Measurements from ENCODE around the gene TMEM9. TPM values are rescaled to one million over a fixed set of nuclear protein-coding genes. Genes with fewer than 3 reads are reported as not detected.

Gene TMEM9
- total and polyA plus RNA-seq, 2 donors (not counting 3 experiments of a cell fraction or from before 2014, with no cell fraction given) = 39.3 to 96.1 TPM

DNA sequence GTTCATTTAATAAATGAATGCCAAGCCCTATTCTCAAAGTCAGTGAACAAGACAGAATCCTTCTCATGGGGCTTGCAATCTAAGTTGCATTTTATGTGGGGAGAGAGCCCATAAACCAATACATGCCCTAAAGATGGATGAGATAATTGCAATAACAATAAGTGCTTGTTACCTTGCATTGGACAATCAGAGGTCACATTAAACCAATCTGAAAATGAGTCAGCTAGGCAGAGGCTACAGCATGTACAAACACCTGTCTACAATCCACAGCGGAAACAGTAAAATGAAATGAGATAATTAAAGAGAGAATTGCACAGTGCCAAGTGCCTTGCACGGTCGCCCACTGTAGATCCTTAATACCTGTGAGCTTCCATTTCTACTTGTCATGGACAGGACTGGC lies 28.9 kb upstream of the TMEM9 start:
- Histone ChIP-seq H3K27me3 (ENCODE audit: control insufficient read depth in 2 of 2, insufficient read depth in 2 of 2, low read length in 2 of 2) (peaks cover 6 to 22% of the 10 kb centered on the region in 2 experiments), H3K36me3 (ENCODE audit: control insufficient read depth in 2 of 2, extremely low read depth in 1 of 2, insufficient read depth in 2 of 2, low read length in 2 of 2) (no peaks in the 10 kb centered on the region), H3K9me1 (replicated peaks; ENCODE audit: control insufficient read depth, extremely low read depth, insufficient read depth, low read length) (no peaks in the 10 kb centered on the region), H3K9me3 (replicated peaks; ENCODE audit: control insufficient read depth, insufficient read depth, low read length) (no peaks in the 10 kb centered on the region), H3K4me1 (ENCODE audit: control insufficient read depth, extremely low read depth, insufficient read depth, low read length) (no peaks in the 10 kb centered on the region), H3K4me2 (ENCODE audit: insufficient read depth, low read length) (no peak overlapping the region), H3K4me3 (replicated peaks in 1 of 3; ENCODE audit: insufficient read depth in 1 of 3, low read depth in 1 of 3, low read length in 3 of 3) (no peak overlapping the region), H4K20me1 (replicated peaks; ENCODE audit: control insufficient read depth, extremely low read depth, insufficient read depth, low read length) (no peaks in the 10 kb centered on the region), H3K27ac (ENCODE audit: insufficient read depth, low read depth, low read length) (no peak overlapping the region), H3K79me2 (ENCODE audit: control insufficient read depth, insufficient read depth, low read length) (no peaks in the 10 kb centered on the region), H2AFZ (ENCODE audit: low read depth, low read length) (no peak overlapping the region), H3K9ac (replicated peaks; ENCODE audit: extremely low read depth, insufficient read depth, low read length) (no peak overlapping the region)
- TF ChIP-seq POLR2A (IDR thresholded peaks at IDR 0.05; ENCODE audit: low read depth, low read length) (no peak), JUN (IDR thresholded peaks at IDR 0.05; ENCODE audit: borderline replicate concordance, insufficient read depth, insufficient read length, low read depth) (no peak), EZH2 (IDR thresholded peaks at IDR 0.05; ENCODE audit: borderline replicate concordance, low read depth, low read length, severe bottlenecking) (no peak), MYC (IDR thresholded peaks at IDR 0.05; ENCODE audit: low read depth, low read length) (no peak), GATA2 (IDR thresholded peaks at IDR 0.05; ENCODE audit: insufficient read depth, insufficient read length, low read depth, low read length) (no peak)
- TF ChIP-seq, protein P1, sequence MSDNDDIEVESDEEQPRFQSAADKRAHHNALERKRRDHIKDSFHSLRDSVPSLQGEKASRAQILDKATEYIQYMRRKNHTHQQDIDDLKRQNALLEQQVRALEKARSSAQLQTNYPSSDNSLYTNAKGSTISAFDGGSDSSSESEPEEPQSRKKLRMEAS (IDR thresholded peaks at IDR 0.05; ENCODE audit: insufficient read depth, insufficient read length) = no peak
- TF ChIP-seq, protein P2, sequence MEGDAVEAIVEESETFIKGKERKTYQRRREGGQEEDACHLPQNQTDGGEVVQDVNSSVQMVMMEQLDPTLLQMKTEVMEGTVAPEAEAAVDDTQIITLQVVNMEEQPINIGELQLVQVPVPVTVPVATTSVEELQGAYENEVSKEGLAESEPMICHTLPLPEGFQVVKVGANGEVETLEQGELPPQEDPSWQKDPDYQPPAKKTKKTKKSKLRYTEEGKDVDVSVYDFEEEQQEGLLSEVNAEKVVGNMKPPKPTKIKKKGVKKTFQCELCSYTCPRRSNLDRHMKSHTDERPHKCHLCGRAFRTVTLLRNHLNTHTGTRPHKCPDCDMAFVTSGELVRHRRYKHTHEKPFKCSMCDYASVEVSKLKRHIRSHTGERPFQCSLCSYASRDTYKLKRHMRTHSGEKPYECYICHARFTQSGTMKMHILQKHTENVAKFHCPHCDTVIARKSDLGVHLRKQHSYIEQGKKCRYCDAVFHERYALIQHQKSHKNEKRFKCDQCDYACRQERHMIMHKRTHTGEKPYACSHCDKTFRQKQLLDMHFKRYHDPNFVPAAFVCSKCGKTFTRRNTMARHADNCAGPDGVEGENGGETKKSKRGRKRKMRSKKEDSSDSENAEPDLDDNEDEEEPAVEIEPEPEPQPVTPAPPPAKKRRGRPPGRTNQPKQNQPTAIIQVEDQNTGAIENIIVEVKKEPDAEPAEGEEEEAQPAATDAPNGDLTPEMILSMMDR (IDR thresholded peaks at IDR 0.05; ENCODE audit: extremely low read depth in 1 of 2, insufficient read depth in 1 of 2, low read depth in 1 of 2, low read length in 2 of 2) = no peak
- FAIRE-seq (no peak), DNase-seq (ENCODE audit: low read depth, low spot score) (no peak)
- intact Hi-C loops (cut with micrococcal nuclease) = no loop called here
- dilution Hi-C loops (cut with MboI; ENCODE audit: extremely low pct_ligation_motif_present, low sequenced_read_pairs) = no loop called here
- POLR2A ChIA-PET = no interaction called here
- CTCF ChIA-PET = no interaction called here
- BruUV-seq (replicated peaks) = no TSS peak
